ENCODE results near the gene CFAP77. TPM values are rescaled to one million over a fixed set of nuclear protein-coding genes. Genes with fewer than 3 reads are reported as not detected.

CFAP77 gene
- total and polyA plus RNA-seq, 2 of the 4 experiments (the other 2 are of a cell fraction): not detected

DNA sequence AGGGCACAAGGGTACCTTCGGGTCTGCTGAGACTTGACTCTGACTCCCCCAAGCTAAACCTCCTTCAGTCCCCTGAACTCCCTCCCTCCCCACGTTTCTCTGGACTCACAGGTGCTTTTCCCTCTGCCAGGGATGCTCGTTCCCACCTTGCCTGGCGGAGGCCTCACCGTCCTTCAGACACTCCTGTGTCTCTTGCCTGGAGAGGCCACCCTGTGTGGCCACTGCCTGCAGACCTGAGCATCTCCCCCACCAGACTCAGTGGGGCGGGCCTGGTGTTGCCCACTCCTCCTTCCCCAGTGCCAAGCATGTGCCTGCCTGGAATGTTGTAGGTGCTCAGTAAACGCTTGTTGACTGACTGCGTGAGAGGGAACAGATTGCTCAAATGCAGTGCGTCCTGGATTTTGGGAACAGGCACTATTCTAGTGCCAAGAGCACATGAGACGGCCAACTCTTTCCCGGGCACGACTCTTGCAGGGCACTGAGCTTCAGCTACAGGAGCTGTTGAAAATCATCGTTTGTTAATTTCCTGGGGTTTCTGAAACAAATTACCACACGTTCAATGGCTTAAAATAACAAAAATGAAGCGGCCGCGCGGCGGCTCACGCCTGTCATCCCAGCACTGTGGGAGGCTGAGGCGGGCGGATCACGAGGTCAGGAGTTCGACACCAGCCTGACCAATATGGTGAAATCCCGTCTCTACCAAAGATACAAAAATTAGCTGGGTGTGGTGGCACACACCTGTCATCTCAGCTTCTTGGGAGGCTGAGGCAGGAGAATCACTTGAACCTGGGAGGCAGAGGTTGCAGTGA is 101.4 kb downstream of the CFAP77 start:
- Histone ChIP-seq H4K20me1 (ENCODE audit: insufficient read depth, low read length) (no peaks in the 10 kb centered on the region), H2BK20ac (ENCODE audit: low read depth, low read length) (no peak overlapping the region), H2AK5ac (ENCODE audit: low read depth, low read length) (no peak overlapping the region), H2BK15ac (ENCODE audit: low read depth, low read length) (no peak overlapping the region), H2AK9ac (replicated peaks; ENCODE audit: low read depth, low read length, poor library complexity) (no peak overlapping the region), H3K4ac (ENCODE audit: low read depth, low read length) (no peak overlapping the region), H3K4me1 (ENCODE audit: control insufficient read depth, insufficient read depth, low read length) (no peaks in the 10 kb centered on the region), H3K23ac (ENCODE audit: low read depth, low read length) (no peak overlapping the region), H3K56ac (ENCODE audit: extremely low read depth, insufficient read depth, low read length) (no peak overlapping the region), H3K18ac (ENCODE audit: low read depth, low read length) (no peak overlapping the region), H3K9ac (ENCODE audit: low read depth, low read length) (no peak overlapping the region), H3K27me3 (ENCODE audit: control insufficient read depth, insufficient read depth, low read length) (peaks cover 48% of the 10 kb centered on the region), H3K27ac (ENCODE audit: insufficient read depth, low read length) (no peak overlapping the region), H2AFZ (replicated peaks; ENCODE audit: low read length, poor library complexity) (no peak overlapping the region), H3K14ac (replicated peaks; ENCODE audit: low read depth, low read length) (no peak overlapping the region), H3K4me3 (ENCODE audit: insufficient read depth, low read depth, low read length) (no peak overlapping the region), H2BK120ac (ENCODE audit: low read depth, low read length) (no peak overlapping the region), H4K91ac (ENCODE audit: insufficient read depth, low read depth, low read length) (no peak overlapping the region), H3K4me2 (ENCODE audit: low read depth, low read length) (no peak overlapping the region), H3K36me3 (ENCODE audit: control insufficient read depth, insufficient read depth, low read length) (no peaks in the 10 kb centered on the region), H3K9me1 (ENCODE audit: insufficient read depth, low read length) (no peaks in the 10 kb centered on the region), H4K5ac (ENCODE audit: low read depth, low read length) (no peak overlapping the region), H3K9me3 (ENCODE audit: control insufficient read depth, insufficient read depth, low read length) (no peaks in the 10 kb centered on the region), H3K79me1 (ENCODE audit: low read depth in 1 of 2, low read length in 2 of 2) (no peaks in the 10 kb centered on the region), H2BK5ac (ENCODE audit: low read depth, low read length, poor library complexity, severe bottlenecking) (no peak overlapping the region), H4K8ac (ENCODE audit: low read depth in 2 of 2, low read length in 2 of 2) (no peak overlapping the region)
- WGBS, 2 experiments (ENCODE audit: extremely low coverage in 2 of 2, insufficient read length in 1 of 2): 74% methylated on average over 11 of the region's 25 CpGs; no CpG with 5 or more reads in 1 of the 2 experiments
- ChIA-PET POLR2A (ENCODE audit: unreplicated experiment) (no interaction called here), CTCF (no interaction called here)
- no TSS peak for BruUV-seq (replicated peaks)
- TF ChIP-seq, protein P1, sequence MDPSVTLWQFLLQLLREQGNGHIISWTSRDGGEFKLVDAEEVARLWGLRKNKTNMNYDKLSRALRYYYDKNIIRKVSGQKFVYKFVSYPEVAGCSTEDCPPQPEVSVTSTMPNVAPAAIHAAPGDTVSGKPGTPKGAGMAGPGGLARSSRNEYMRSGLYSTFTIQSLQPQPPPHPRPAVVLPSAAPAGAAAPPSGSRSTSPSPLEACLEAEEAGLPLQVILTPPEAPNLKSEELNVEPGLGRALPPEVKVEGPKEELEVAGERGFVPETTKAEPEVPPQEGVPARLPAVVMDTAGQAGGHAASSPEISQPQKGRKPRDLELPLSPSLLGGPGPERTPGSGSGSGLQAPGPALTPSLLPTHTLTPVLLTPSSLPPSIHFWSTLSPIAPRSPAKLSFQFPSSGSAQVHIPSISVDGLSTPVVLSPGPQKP (IDR thresholded peaks at IDR 0.05; ENCODE audit: borderline replicate concordance, low read depth, low read length): no peak
- no peak for TF ChIP-seq NFE2L2 (IDR thresholded peaks at IDR 0.05; ENCODE audit: low read depth, low read length)
- no peak for TF ChIP-seq CEBPB (IDR thresholded peaks at IDR 0.05; ENCODE audit: low read depth, low read length)
- no peak for TF ChIP-seq RAD21 (IDR thresholded peaks at IDR 0.05; ENCODE audit: low read length)
- TF ChIP-seq MAFK (IDR thresholded peaks at IDR 0.05; ENCODE audit: low read depth, low read length): no peak
- TF ChIP-seq, protein P2, sequence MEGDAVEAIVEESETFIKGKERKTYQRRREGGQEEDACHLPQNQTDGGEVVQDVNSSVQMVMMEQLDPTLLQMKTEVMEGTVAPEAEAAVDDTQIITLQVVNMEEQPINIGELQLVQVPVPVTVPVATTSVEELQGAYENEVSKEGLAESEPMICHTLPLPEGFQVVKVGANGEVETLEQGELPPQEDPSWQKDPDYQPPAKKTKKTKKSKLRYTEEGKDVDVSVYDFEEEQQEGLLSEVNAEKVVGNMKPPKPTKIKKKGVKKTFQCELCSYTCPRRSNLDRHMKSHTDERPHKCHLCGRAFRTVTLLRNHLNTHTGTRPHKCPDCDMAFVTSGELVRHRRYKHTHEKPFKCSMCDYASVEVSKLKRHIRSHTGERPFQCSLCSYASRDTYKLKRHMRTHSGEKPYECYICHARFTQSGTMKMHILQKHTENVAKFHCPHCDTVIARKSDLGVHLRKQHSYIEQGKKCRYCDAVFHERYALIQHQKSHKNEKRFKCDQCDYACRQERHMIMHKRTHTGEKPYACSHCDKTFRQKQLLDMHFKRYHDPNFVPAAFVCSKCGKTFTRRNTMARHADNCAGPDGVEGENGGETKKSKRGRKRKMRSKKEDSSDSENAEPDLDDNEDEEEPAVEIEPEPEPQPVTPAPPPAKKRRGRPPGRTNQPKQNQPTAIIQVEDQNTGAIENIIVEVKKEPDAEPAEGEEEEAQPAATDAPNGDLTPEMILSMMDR (conservative IDR thresholded peaks at IDR 0.05; ENCODE audit: low read depth, low read length): no peak
- no peak for TF ChIP-seq RCOR1 (IDR thresholded peaks at IDR 0.05; ENCODE audit: insufficient replicate concordance, low read length)
- no peak for TF ChIP-seq BHLHE40 (IDR thresholded peaks at IDR 0.05; ENCODE audit: low read depth, low read length)
- TF ChIP-seq MXI1 (IDR thresholded peaks at IDR 0.05; ENCODE audit: borderline replicate concordance, low read depth, low read length): no peak
- no peak for TF ChIP-seq MAZ (IDR thresholded peaks at IDR 0.05; ENCODE audit: borderline replicate concordance, low read depth, low read length)
- no peak for TF ChIP-seq FOS (IDR thresholded peaks at IDR 0.05; ENCODE audit: low read depth, low read length)
- TF ChIP-seq POLR2A (IDR thresholded peaks at IDR 0.05; ENCODE audit: low read depth, low read length): no peak
- TF ChIP-seq SMC3 (IDR thresholded peaks at IDR 0.05; ENCODE audit: low read depth, low read length): no peak
- no peak for TF ChIP-seq RFX5 (IDR thresholded peaks at IDR 0.05; ENCODE audit: low read depth, low read length)
- TF ChIP-seq, protein P3, sequence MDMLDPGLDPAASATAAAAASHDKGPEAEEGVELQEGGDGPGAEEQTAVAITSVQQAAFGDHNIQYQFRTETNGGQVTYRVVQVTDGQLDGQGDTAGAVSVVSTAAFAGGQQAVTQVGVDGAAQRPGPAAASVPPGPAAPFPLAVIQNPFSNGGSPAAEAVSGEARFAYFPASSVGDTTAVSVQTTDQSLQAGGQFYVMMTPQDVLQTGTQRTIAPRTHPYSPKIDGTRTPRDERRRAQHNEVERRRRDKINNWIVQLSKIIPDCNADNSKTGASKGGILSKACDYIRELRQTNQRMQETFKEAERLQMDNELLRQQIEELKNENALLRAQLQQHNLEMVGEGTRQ (IDR thresholded peaks at IDR 0.05; ENCODE audit: low read depth, low read length): no peak
- TF ChIP-seq CHD1 (IDR thresholded peaks at IDR 0.05; ENCODE audit: low read depth, low read length): no peak
- no peak for ATAC-seq (ENCODE audit: low read depth)
- in situ Hi-C loops (cut with MboI; ENCODE audit: low sequenced_read_pairs) (no loop called here), intact Hi-C loops (cut with micrococcal nuclease) (no loop called here), dilution Hi-C loops (cut with HindIII; ENCODE audit: low sequenced_read_pairs, unreplicated experiment) (no loop called here)
- no peak for DNase-seq
